Psoas muscle (tissue), 8 donors: ENCODE results near the gene ACTC1. TPM values are rescaled to one million over a fixed set of nuclear protein-coding genes. Genes with fewer than 3 reads are reported as not detected.
A peak's percentile ranks its signal among the peaks of the same experiment; 100 is the strongest.
"Not testable (repeated sequence)": the region's sequence is repeated elsewhere in the genome, so short reads cannot be mapped to it uniquely, and the experiment has no call there.

Experiments used
- ATAC-seq, 4 donors: fragments of 200-7000 bp; cut with Tn5 transposase; one replicate each; pipeline ENCODE4 v1.9.1; 2020; ENCODE audit warnings: moderate library complexity in 3 of 4, mild to moderate bottlenecking in 2 of 4
- DNase-seq, 2 donors: peaks; one replicate each; pipeline ENCODE4 v3.0.0-alpha.2; 2020
- H3K27ac ChIP-seq: fragments of 200-600 bp; one replicate; pipeline ENCODE4 v1.8.0; 2022
- H3K27me3 ChIP-seq, 3 donors: fragments of 200-600 bp in 1 of 3; one replicate each; pipeline versions ENCODE4 v1.6.1 to v1.8.0; 2013 to 2022; ENCODE audit warnings: low read length in 2 of 3, mild to moderate bottlenecking in 2 of 3, moderate library complexity in 1 of 3; ENCODE audit not compliant: insufficient read depth in 3 of 3
- H3K36me3 ChIP-seq, 2 donors: fragments of 200-600 bp in 1 of 2; one replicate each; pipeline versions ENCODE4 v1.6.1 to v1.8.0; 2013 to 2022; ENCODE audit warnings: low read depth in 1 of 2, mild to moderate bottlenecking in 1 of 2, moderate library complexity in 1 of 2; ENCODE audit not compliant: insufficient read depth in 1 of 2
- H3K4me1 ChIP-seq: fragments of 200-600 bp; one replicate; pipeline ENCODE4 v1.8.0; 2022
- H3K4me3 ChIP-seq: fragments of 200-600 bp; one replicate; pipeline ENCODE4 v1.8.0; 2022; ENCODE audit warnings: mild to moderate bottlenecking
- H3K9me3 ChIP-seq: fragments of 200-600 bp; one replicate; pipeline ENCODE4 v1.8.0; 2022
- WGBS, 3 donors: extraction: QIAGEN DNeasy Blood & Tissue Kit; methylation state at CpG; one replicate each; pipeline versions ENCODE4 v1.1.6 to v1.1.7; 2013; 5-methylcytosine and 5-hydroxymethylcytosine counted together
- intact Hi-C, 2 donors: fragments of 100-400 bp; cut with DNase I; formaldehyde crosslinking; loops; one replicate each; pipeline versions ENCODE4 v1.11.0 to v1.14.2; 2022
- polyA plus RNA-seq, 3 donors: library from polyadenylated mRNA; stranded (reverse); fragments of 200-250 nt; gene quantifications; one replicate each; pipeline ENCODE4 v1.2.3, GENCODE V29; 2013
- total RNA-seq, 4 donors: library from RNA; stranded (reverse); fragmentation: NEBNext Ultra II Directional in 2 of 4; extraction: Animal tissue kit (Norgen Biotek cat#: 25700) in 2 of 4; gene quantifications; one replicate each; pipeline versions ENCODE4 v1.2.1 to v1.2.4, GENCODE V29; 2021 to 2023
- TF ChIP-seq, protein P1 (sequence below): fragments of 200-600 bp; IDR thresholded peaks from one replicate; pipeline ENCODE4 v1.8.0; 2022; ENCODE audit warnings: antibody characterized with exemption
- donor health status: healthy with polysubstance abuse.
- donor health status: DM: no; HTN: no; CAD: no; lungs with moderate emphysema.
- donor health status: Bipolar disorder and iron deficiency.
- donor health status: healthy.
- donor health status: DM: yes; HTN: yes; CAD: no.
- donor health status: DM: no; HTN: no; CAD: no.
- donor health status: DM: no; HTN: no; CAD: no.
- donor health status: DM: yes; HTN: yes; CAD: no.

The ACTC1 gene
- total and polyA plus RNA-seq, 7 donors, result 33.5 to 3,379 (median 644) TPM

GRCh38 chr15:34813446-34814190, 18.3 kb upstream of the ACTC1 start:
- Histone ChIP-seq H3K9me3 (no peaks in the 10 kb centered on the region), H3K4me1 (peaks cover 10% of the 10 kb centered on the region), H3K27ac (no peak overlapping the region), H3K36me3 (no peaks in the 10 kb centered on the region), H3K27me3 (no peaks in the 10 kb centered on the region), H3K4me3 (no peak overlapping the region)
- no peak for DNase-seq
- WGBS, 3 donors, result 46 to 67% (median 63%) methylated on average over 3 of the region's 3 CpGs
- TF ChIP-seq, protein P1, sequence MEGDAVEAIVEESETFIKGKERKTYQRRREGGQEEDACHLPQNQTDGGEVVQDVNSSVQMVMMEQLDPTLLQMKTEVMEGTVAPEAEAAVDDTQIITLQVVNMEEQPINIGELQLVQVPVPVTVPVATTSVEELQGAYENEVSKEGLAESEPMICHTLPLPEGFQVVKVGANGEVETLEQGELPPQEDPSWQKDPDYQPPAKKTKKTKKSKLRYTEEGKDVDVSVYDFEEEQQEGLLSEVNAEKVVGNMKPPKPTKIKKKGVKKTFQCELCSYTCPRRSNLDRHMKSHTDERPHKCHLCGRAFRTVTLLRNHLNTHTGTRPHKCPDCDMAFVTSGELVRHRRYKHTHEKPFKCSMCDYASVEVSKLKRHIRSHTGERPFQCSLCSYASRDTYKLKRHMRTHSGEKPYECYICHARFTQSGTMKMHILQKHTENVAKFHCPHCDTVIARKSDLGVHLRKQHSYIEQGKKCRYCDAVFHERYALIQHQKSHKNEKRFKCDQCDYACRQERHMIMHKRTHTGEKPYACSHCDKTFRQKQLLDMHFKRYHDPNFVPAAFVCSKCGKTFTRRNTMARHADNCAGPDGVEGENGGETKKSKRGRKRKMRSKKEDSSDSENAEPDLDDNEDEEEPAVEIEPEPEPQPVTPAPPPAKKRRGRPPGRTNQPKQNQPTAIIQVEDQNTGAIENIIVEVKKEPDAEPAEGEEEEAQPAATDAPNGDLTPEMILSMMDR, result no peak
- ATAC-seq, result no peak
- intact Hi-C loops, result no loop called here

- H3K27ac ChIP-seq, intact Hi-C loops, ATAC-seq, H3K36me3 ChIP-seq, H3K27me3 ChIP-seq, H3K9me3 ChIP-seq, DNase-seq, H3K4me3 ChIP-seq: not testable (repeated sequence)
- WGBS, 3 donors, result 74 to 80% (median 76%) methylated on average over 9 of the region's 9 CpGs
- H3K4me1 ChIP-seq, result peaks cover 10% of the 10 kb centered on the region
These were observed 17.6 kb upstream of the ACTC1 start for GRCh38 chr15:34812868-34813365.

DNA sequence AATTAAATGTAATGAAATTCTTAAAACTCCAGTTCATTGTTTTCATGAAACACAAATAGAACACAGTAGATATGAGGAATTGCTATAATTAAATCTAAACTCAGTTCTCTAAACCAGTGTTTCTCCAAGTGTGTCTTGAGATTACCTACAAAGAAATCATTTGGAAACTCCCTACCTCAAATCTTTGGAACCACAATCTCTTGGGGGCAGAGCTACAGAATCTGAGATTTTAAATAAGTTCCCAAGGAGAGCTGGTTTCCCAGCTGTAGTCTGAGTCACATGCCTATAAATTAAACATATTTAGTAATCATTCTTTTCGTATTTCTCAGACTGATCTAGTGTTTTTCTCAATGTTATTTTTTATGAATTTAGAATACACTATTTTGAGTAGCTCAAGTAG, 17.0 kb upstream of the ACTC1 start:
- ATAC-seq (no peak), DNase-seq (no peak)
- Histone ChIP-seq H3K27me3 (no peaks in the 10 kb centered on the region), H3K4me3 (no peak overlapping the region), H3K9me3 (no peaks in the 10 kb centered on the region), H3K27ac (no peak overlapping the region), H3K4me1 (peaks cover 10% of the 10 kb centered on the region), H3K36me3 (no peaks in the 10 kb centered on the region)
- intact Hi-C loops, result no loop called here
- WGBS, 3 donors, result 72 to 85% (median 79%) methylated on average over 1 of the region's 1 CpG
- TF ChIP-seq, protein P1, result no peak

GRCh38 chr15:34810443-34811129, 15.2 kb upstream of the ACTC1 start:
- peaks cover 0 to 1% (median 0%) of the 10 kb centered on the region in 3 donors for H3K27me3 ChIP-seq
- H3K4me3 ChIP-seq, result no peak overlapping the region
- H3K36me3 ChIP-seq, result no peaks in the 10 kb centered on the region
- peak in 1 of 2 donors; percentile 30 for DNase-seq
- H3K4me1 ChIP-seq, result peaks cover 10% of the 10 kb centered on the region
- H3K27ac ChIP-seq, result peak overlapping the region; percentile 80
- peak; percentile 83 to 93 (median 90) for ATAC-seq
- no peaks in the 10 kb centered on the region for H3K9me3 ChIP-seq
- 61 to 79% (median 61%) methylated on average over 5 of the region's 5 CpGs for WGBS, 3 donors
- intact Hi-C loops, result no loop called here
- TF ChIP-seq, protein P1, result no peak

- DNase-seq (no peak), ATAC-seq (no peak)
- Histone ChIP-seq H3K9me3 (no peaks in the 10 kb centered on the region), H3K4me3 (no peak overlapping the region), H3K4me1 (peaks cover 15% of the 10 kb centered on the region), H3K27ac (no peak overlapping the region), H3K36me3 (no peaks in the 10 kb centered on the region), H3K27me3 (peaks cover 0 to 1% (median 0%) of the 10 kb centered on the region in 3 donors)
- WGBS, 3 donors, result 76 to 80% (median 78%) methylated on average over 3 of the region's 3 CpGs
- intact Hi-C loops, result no loop called here
- TF ChIP-seq, protein P1, result no peak
These were observed 13.8 kb upstream of the ACTC1 start for GRCh38 chr15:34809186-34809585.
